ENCODE measurements around the gene NRGN.

The NRGN gene

GRCh38 chr11:124796312-124796711 is 56.6 kb downstream of the NRGN start:
- DNase-seq, result no peak

Measured in NCI-H69 (cell line).